Measurements from ENCODE around the gene CENPX. TPM values are rescaled to one million over a fixed set of nuclear protein-coding genes. Genes with fewer than 3 reads are reported as not detected.

Gene CENPX
- total RNA-seq, 1 experiment from 2014 or later = 77.9 TPM

DNA sequence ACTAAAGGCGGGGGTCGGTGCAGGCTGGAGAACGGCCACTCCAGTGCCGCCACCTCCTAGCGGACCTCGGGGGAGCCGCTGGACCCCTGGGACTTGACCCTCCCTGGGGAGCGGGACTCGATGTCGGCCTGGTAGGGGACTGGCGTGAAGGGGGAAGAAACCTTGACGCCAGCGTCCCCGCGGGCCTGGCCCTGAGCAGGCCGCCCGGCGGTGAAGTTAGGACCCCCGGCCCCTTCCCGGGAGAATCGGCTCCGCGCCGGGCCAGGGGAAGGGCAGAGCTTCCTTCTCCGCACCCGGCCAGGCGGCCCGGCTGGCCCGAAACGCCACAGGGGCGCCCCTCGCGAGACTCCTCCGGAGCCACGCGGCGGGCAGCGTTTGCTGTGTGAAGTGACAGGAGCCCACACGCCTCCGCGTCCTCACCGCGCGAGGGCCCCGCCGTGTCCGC, 42.5 kb upstream of the CENPX start:
- H3K36me3 Mint-ChIP-seq (ENCODE audit: insufficient read depth in 1 of 3, low read depth in 3 of 3) = peaks cover 3 to 15% (median 11%) of the 10 kb centered on the region in 3 experiments
- no peak overlapping the region for H2AK5ac ChIP-seq (ENCODE audit: insufficient read length, low read length)
- H3K27ac ChIP-seq (ENCODE audit: insufficient read length, low read depth, low read length) = no peak overlapping the region
- no peaks in the 10 kb centered on the region for H4K20me1 ChIP-seq (ENCODE audit: control insufficient read depth, insufficient read depth, insufficient read length)
- no peaks in the 10 kb centered on the region for H3K4me1 ChIP-seq (ENCODE audit: insufficient read depth, low read length)
- H3T11ph ChIP-seq (ENCODE audit: low read length) = no peak overlapping the region
- H3K4me2 ChIP-seq (ENCODE audit: insufficient read depth, insufficient read length, low read length) = peak overlapping the region; percentile 75
- H3K18ac ChIP-seq (ENCODE audit: insufficient read length, low read depth, low read length) = no peak overlapping the region
- H2BK5ac ChIP-seq (ENCODE audit: insufficient read length, low read length) = no peak overlapping the region
- H3K56ac ChIP-seq (ENCODE audit: insufficient read length, low read depth, low read length) = no peak overlapping the region
- no peaks in the 10 kb centered on the region for H3K79me2 ChIP-seq (ENCODE audit: insufficient read depth, low read length)
- no peaks in the 10 kb centered on the region for H3K79me1 ChIP-seq (ENCODE audit: insufficient read depth, low read depth, low read length, poor library complexity, severe bottlenecking)
- no CpG with 5 or more reads among the region's 47 CpGs for whole genome bisulfite sequencing (ENCODE audit: extremely low coverage, insufficient read length, low lambda C conversion rate)
- no peaks in the 10 kb centered on the region for H3K27me3 ChIP-seq (ENCODE audit: insufficient read depth, low read length)
- no peak overlapping the region for H4K91ac ChIP-seq (ENCODE audit: insufficient read length, low read depth, low read length)
- no peak overlapping the region for H4K5ac ChIP-seq (ENCODE audit: insufficient read length, low read depth, low read length)
- H3K9me3 Mint-ChIP-seq = no peaks in the 10 kb centered on the region; a peak in 1 of 5 replicates
- H2BK15ac ChIP-seq (ENCODE audit: low read depth, low read length) = no peak overlapping the region
- H3K4ac ChIP-seq (ENCODE audit: low read depth, low read length) = no peak overlapping the region
- H2BK20ac ChIP-seq (ENCODE audit: low read depth, low read length, poor library complexity, severe bottlenecking) = no peak overlapping the region
- no peak overlapping the region for H3K23ac ChIP-seq (ENCODE audit: insufficient read length, low read depth, low read length)
- TF ChIP-seq, protein P1, sequence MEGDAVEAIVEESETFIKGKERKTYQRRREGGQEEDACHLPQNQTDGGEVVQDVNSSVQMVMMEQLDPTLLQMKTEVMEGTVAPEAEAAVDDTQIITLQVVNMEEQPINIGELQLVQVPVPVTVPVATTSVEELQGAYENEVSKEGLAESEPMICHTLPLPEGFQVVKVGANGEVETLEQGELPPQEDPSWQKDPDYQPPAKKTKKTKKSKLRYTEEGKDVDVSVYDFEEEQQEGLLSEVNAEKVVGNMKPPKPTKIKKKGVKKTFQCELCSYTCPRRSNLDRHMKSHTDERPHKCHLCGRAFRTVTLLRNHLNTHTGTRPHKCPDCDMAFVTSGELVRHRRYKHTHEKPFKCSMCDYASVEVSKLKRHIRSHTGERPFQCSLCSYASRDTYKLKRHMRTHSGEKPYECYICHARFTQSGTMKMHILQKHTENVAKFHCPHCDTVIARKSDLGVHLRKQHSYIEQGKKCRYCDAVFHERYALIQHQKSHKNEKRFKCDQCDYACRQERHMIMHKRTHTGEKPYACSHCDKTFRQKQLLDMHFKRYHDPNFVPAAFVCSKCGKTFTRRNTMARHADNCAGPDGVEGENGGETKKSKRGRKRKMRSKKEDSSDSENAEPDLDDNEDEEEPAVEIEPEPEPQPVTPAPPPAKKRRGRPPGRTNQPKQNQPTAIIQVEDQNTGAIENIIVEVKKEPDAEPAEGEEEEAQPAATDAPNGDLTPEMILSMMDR (conservative IDR thresholded peaks at IDR 0.05) = no peak
- H3K14ac ChIP-seq (ENCODE audit: insufficient read depth, low read length) = peak overlapping the region; percentile 9; the same call in 1 of the 2 replicates
- H2BK12ac ChIP-seq (ENCODE audit: insufficient read length, low read depth, low read length) = no peak overlapping the region
- H3K27ac Mint-ChIP-seq = no peak overlapping the region
- H3K9ac ChIP-seq (ENCODE audit: extremely low read depth, insufficient read length, low read length) = peak overlapping the region; percentile 47
- H4K8ac ChIP-seq (replicated peaks; ENCODE audit: insufficient read length, low read depth, low read length) = no peak overlapping the region
- no peak overlapping the region for H2AFZ ChIP-seq (ENCODE audit: low read length)
- H2BK120ac ChIP-seq (ENCODE audit: low read depth, low read length, poor library complexity, severe bottlenecking) = no peak overlapping the region
- H3K9me3 ChIP-seq (ENCODE audit: control insufficient read depth, low read depth, low read length) = no peaks in the 10 kb centered on the region
- peaks cover 10% of the 10 kb centered on the region for H3K27me3 Mint-ChIP-seq (ENCODE audit: low read depth)
- DNase-seq = no peak
- H3K4me3 Mint-ChIP-seq = peak overlapping the region; percentile 70 to 73
- H3K4me1 Mint-ChIP-seq = peaks cover 4 to 5% of the 10 kb centered on the region in 2 experiments
- peaks cover 15% of the 10 kb centered on the region for H3K23me2 ChIP-seq (ENCODE audit: insufficient read length, low read depth, low read length, poor library complexity, severe bottlenecking)

Measured in H9 (cell line).